Measurements from ENCODE around the gene JAZF1. TPM values are rescaled to one million over a fixed set of nuclear protein-coding genes. Genes with fewer than 3 reads are reported as not detected.

The JAZF1 gene
- total RNA-seq, 1 donor from 2014 or later = 4.7 TPM

DNA sequence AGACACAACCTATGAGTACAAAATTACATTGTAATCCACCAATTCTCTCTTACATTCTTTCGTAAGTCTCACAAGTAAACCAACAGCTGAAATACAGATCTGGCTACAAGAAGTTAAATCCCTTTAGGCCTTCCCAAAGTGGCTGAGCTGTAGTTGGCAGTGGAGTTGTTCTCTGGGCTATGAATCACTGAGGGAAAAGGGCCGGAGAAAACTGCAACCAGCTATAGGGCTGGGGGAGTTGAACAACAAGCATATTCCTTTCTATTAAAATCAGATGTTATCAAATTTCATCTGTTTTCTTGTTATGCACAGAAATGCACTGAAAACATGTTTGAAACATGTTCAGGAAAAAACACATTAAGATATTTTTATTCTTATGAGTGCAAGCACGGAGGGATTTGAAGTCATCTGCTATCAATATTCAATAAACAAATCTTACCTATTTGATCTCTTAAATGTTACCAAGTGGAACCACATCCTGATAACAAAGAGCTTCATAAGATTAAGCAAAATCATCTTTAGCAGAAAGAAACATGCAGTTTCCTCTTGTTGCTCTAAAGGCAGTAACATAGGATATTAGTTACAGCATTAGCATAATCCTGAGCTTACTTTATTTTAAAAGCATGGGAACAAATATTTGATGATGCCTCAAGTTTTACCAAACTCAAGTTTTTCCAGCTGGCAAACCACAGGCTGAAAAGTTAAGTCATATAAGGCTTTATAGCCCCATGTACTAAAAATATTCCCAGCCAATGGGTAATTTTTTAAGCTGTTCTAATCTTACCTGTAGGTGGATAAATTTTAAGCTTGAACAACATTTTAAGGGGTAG, 227.9 kb downstream of the JAZF1 start:
- intact Hi-C loops (cut with micrococcal nuclease) = no loop called here

DNA sequence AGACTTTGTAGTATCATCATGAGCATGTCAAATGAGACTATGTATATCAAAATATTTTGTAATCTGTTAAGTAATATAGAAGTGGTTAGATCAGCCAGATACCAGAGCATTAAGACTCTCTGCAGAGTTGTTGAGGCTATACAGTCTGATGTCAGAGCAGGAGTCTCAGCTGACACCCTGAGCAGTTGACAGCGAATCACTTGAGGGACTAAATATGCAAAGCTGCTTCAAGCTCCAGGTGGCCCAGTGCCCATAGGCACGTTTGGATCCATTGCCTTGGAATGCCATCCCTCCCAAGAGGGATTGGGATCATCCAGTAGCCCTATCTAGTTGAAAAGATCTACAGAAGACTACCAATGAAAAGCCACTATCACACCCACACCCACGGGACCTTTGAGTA, 230.5 kb downstream of the JAZF1 start:
- intact Hi-C loops (cut with micrococcal nuclease) = no loop called here

DNA sequence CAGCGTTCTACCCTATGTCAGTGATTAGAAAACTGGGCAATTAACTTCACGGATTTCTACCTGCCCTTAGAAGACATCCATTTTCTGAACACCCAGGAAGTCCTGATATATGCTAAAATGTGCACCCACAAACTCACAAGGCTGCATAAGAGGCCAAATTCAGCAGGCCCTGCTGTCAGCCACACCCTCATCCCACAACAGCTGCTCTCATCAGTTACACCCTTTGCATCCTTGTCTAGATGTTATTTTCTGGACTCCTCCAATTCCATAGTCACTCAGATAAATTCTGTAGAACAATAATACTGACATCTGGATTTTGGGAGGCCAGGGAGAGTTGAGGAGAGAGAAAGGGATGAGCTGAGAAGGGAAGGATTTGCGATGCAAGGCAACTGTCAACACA, 231.7 kb downstream of the JAZF1 start:
- intact Hi-C loops (cut with micrococcal nuclease) = no loop called here

DNA sequence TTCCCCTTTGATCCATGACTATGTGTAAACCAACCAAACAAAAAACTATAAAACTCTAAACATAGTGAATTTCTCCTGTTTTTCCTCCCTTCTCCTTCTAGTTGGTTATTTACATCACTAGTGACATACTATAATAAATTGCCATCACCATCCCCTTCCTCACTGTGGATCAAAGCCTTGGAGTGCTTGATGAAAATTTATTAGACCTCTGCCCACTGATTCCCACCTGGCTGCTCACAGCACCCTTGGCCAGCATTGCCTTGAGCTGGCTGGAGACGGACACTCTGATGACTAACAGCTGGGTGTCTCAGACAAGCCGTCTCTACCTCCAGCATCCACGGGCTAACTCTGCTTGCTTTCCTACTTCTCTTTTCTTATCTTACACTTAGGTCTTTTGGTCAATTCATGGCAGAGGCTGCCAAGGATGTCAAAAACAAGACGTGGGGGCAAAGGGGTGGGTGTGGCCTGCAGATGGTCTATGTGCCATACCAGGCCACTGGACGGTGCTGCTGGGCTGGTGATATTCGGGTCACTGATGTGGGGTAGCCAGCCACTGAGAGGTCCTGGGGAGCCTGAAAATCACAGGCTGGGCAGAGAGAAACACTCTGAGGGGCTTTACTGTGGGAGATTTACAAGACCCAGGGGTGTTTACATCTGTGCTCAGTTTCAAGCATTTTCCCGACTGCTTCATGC, 232.9 kb downstream of the JAZF1 start:
- intact Hi-C loops (cut with micrococcal nuclease) = no loop called here

DNA sequence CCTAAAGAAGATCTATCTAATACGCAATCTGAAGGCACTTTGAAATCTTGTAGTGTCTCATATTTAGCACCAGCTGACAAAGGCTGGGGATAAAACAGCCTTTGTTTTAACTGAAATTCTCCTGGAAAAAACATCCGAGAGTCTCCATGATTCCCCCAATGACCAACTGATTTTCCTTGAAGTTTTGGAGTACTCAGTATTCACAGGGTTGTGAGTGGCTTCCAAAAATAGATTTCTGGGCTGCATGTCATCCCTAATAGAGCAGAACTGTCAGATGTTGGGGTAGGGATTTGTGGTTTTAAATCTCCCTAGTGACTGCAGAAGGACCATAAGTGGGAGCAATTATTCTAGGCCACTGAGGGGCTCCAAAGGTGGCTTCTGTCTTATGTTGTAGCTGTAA, 234.2 kb downstream of the JAZF1 start:
- intact Hi-C loops (cut with micrococcal nuclease) = no loop called here

DNA sequence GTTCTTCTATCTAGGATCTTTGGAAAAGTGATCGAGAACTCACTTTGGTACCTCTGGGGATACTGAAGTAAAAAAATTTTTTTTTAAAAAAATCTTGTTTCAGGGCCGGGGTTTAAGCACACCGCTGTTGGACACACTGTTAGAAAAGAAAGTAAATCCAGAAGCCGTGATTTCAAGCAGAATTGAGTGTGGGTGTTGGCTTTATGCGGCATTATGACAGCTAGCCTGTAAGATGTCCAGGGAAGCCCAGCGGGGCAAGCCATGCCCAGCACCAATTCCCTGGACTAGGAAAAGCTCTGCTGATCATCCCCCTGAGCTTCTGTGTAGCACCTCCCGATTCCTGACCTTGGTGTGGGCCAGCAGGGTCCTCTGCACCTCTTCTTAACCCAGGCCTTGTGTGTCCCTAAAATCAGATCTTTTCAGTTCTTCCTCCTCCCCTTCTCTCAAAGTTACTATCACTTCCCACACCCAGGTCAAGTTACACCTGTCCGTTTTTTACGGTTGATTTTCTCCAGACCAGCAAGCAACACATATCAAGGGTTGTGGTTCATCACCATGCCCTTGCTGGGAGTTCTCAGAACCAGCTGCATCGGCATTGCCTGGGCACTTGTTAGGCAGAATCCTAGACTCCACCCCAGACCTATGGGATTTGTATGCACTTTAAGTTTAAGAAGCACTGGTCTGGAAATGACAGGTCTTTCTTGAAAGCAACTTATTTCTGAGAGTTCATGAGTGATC, 235.4 kb downstream of the JAZF1 start:
- intact Hi-C loops (cut with micrococcal nuclease) = no loop called here

DNA sequence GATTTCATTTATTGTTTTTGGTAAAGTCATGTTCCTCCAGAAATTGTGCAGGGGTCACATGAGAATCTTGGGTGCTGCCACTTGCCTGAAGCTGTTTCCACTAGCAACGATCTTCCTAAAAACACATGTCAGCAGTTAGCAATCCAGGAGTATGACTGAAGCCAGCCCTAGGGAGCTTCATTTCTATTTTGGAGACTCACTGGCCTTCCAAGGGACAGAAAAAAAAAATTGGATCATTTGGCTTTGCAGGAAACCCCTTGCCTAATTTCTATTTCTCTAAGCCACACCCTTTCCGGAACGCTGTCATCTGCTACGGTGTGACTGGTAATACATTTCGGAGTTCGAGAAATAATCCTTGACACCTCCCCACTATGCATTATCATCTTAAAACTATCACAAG, 236.0 kb downstream of the JAZF1 start:
- intact Hi-C loops (cut with micrococcal nuclease) = no loop called here

DNA sequence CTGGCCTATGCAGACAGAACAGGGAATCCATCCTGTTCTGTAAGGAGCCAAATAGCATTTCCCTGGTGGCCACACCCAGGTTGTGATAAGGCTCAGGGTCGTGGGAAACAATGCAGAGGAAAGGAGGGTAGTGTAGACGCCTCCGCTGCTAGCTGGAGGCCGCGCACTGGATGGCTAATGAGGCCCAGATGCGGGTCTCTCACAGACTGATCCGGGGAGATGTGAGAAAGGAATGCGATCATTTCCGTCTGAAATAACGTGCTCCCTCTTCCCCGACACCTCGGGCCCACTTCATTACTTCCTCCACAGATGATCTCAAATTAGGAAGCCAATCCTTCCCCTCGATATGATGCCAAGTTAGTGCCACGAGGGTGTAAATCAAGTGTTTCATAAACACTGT, 237.4 kb downstream of the JAZF1 start:
- intact Hi-C loops (cut with micrococcal nuclease) = no loop called here

DNA sequence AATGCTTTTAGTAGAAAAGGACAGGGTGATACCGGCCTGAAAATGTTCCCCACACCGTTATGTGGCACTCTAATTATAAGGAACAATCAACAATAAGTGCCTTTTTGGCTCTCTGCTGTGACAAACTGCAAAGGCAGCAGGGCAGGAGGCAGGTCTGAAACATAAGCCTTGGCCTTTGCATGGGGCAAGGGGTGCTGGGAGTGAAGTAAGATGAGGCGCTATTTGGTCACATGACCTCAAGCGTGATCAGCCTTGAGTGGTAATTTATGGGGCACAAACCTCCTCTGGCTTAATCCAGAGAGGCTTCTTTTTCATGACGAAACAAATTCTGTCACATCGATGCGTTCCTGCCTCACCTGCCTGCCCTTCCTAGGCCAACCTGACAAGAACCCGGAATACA, 237.9 kb downstream of the JAZF1 start:
- intact Hi-C loops (cut with micrococcal nuclease) = no loop called here

DNA sequence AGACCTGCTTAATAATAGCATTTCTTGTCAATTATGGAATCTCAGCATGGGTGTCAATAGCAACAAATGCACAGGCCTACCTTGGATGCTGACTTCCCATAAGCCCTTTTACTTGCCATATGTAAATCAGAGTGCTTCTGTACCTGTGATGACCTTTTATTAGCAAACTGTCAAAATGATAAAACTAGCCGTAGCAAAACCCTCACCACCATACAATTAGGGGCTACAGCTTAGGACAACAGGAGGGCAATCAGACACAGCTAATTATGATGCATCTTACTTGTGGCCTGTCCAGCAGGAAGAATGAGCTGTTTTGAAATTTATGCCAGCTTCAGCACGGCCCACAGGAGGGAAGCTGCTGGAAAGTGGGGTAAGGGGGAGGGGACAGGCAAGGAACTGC, 239.1 kb downstream of the JAZF1 start:
- intact Hi-C loops (cut with micrococcal nuclease) = no loop called here

DNA sequence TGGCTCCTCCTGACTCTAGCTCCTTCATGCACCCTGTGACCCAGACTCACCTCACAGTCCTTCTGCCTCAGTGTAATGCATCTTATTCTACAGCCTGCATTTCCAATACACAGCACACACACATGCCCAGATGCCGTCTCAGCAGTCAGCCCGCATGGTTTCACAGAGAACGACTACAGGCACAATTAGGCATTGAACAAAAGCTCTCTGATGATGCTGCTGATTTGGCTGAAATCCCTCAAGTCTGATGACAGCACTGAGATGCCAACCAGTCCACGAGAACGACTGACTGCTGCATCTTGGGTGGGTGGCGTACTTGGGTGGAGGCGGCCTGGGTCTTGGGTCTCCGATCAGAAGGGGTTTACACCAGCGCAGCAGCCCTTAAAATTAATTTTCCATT, 240.3 kb downstream of the JAZF1 start:
- intact Hi-C loops (cut with micrococcal nuclease) = no loop called here

DNA sequence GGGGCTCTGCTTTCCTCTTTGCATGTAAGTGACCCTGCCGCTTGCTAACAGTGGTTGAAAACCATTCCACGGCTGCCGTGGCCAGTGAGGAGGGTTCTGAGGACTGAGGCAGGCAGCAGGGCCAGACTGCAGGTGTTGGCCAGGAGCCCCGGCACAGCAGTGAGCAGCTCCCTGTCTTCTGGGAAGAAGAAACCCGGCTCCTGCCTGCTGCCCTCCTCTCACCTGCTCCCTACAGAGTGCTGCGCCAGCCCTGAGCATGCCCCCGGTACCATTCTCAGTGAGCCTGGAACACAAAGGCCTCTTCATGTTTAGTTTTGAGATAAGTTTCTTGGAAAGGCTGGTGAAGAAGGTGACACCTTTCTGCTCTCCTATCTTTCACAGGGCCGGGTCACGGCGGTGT, 240.7 kb downstream of the JAZF1 start:
- intact Hi-C loops (cut with micrococcal nuclease) = no loop called here

DNA sequence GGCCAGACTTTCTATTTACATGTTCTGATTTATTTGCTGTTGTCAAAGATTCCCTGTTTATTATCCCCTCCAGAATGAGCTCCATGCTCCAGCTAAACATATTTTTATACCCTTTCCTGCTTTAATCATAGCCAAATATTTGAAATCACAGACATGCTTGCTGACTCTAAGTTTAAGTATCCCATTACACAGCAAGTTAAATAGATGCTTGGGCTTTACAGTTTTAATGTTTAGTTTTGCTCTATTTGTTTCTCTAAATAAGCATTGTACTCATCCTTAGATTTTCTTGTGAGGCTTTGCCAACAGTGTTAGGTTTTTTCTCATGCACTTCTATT, 243.9 kb downstream of the JAZF1 start:
- intact Hi-C loops (cut with micrococcal nuclease) = no loop called here

DNA sequence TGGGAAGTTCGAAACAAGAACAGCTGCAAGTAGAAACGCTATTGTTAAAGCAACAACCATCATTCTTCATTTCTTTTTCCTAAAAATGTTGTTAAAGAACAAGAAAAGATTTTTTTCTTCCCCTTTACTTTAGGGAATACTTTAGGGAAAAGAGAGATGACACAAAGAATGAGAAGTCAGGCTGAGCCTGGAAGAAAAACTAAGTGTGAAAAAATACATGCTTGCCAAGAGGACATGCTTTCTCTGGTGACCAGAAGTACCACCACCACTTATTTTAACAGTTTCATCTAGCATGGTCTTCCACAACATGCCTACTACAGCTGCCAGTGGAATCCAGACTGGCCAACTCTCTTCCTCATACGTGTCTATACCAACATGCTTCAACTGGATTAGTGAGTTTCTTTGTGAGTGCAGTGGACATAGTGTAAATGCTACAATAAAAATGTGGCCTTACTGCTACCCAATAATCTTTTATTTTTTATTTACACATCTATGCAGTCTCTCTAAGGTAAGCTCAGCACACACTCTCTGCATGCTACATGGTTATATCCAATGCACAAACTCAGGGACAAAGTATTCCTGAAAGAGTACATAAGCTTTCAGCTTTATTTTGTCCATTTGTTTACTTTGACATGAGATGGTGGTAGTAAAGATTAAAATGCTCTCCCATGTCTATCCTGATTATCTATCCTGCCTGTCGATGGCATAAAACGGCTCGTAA, 244.4 kb downstream of the JAZF1 start:
- intact Hi-C loops (cut with micrococcal nuclease) = no loop called here

DNA sequence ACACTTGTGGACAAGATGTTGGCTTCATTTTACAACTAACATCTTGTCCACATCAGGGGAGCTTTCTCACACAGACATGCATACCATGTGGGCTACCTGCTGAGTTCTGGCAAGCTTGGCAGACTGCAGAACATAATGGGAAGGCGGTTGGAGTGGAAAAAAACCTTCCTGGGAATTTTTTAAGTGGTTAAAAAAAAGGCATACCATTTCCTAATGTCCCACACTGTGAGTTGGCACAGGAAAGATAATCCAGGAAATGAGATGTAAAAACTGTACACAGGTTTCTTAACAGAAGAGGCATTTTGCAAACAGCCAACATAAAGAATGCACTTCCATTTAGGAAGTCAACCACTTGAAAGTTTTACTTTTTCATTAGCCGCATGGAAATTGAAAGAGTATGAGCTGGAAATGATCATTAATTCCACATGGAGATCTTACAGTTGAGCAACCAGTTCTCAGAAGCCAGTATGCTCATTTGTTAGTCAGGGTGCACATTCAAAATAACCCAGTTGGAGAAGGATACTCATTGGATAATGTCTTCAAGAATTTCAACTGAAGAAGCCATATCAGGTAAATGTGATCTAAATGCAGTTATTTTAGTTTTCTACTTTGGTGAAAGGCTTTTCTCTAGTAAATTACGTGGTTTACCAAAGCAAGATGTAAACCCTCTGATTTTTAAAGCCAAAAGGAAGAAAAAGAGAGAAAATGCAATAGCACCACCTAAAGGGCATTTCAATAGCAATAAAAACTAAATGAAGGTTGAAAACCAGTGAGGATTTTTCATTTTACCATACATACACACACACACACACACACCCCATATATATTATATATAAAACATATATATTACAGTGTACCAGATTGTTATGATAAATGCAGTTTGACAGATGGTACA, 246.7 kb downstream of the JAZF1 start:
- intact Hi-C loops (cut with micrococcal nuclease) = no loop called here

DNA sequence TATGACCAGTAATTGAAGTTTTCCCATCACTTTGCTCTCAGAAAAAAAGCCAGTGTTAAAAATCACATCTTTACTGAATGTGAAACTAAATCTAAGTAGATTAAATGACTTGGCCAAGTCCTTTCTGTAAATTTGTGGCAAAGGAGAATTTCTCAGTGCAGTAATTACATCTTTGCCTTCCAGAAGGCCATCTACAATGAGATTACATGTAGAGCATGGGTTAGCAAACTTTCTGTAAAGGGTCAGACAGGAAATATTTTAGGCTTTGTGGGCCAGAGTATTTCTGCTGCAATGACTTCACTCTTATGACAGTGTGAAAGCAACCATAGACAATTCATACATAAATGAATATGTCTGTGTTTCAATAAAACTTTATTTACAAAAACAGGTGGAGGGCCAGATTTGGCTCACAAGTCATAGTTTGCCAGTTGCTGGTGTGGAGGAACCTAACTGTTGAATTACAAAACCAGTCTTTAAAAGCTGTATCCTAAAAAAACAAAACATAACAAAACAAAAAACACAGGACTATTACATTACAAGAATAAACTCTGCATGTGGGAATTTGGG, 249.6 kb downstream of the JAZF1 start:
- intact Hi-C loops (cut with micrococcal nuclease) = no loop called here

DNA sequence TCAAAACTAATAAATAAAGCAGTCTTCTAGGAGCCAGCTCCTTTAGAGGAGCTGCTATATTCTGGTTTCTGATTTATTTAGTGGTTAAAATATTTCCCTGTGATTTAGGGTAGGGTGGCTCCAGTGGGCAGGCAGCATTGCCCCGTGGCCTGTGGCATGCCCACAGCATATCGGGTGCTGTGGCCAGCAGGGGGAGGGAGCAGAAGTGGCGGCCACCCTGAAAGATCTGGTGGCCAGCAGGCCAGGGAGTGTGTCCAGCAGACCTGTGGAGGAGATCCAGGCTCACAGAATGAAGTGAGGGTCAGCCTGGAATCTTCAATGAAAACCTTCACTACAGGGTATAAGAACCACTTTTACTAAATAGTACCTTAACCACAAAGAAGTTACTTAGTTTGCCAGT, 251.5 kb downstream of the JAZF1 start:
- intact Hi-C loops (cut with micrococcal nuclease) = no loop called here

DNA sequence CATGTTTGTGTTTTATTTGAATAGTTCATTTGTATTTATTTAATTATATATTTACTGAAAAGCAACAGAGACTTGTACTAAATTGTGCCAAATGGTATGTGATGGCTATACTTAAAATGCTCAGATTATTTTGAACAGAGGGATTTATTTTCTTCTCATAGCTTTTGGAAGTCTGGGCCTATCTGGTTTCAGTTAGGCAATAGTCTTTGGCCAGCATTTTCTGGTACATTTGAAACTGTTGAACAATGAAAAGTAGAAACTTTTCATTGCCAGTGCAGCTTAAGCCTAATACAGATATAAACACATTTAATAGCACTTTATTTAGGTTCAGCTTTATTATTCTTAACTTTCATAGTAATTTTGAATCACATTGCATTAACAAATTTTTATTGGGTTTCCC, 252.6 kb downstream of the JAZF1 start:
- intact Hi-C loops (cut with micrococcal nuclease) = no loop called here

DNA sequence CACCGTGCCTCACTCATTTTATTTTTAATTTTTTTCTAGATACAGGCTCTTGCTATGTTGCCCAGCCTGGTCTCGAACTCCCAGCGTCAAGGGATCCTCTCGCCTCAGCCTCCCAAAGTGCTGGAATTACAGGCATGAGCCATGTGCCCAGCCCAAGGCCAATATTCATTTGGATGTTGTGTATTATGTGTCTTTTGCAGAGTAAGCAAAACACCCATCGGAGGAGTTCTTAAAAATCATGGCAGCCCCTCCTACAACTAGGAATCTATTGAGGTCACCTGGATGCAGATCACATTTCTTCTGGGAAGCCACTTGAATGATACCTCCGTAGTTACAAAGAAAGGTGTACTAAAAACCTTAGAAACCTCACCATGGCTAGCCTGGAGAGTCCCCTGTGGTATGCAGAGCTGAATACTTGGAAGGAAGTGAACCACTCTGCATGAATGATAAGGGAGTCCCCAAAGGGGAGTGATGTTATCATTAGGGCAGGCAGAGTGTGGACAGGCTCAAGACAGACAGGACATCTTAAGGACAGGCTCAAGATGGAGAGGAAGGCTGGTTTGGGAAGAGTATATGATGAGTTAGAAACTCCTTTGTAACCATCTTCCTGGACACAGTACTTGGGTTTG, 254.9 kb downstream of the JAZF1 start:
- intact Hi-C loops (cut with micrococcal nuclease) = no loop called here

DNA sequence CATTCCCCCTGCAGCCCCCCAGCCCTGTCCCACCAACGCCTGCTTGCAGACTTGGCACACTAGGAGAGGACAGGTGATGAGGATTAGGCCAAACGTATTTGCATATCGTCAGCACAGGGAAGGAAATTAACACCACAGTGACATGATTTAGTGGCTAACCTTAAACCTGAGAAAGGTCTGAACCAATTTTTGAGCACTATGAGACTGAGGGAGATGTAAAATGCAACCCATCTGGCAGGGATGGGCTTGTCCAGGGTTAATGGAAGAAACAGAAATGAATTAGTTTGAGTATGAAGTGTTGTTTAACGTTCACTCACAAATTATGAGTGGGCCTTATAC, 257.0 kb downstream of the JAZF1 start:
- intact Hi-C loops (cut with micrococcal nuclease) = loop anchor here (5.0 kb wide), 1 partner anchor 346 kb away; no protein-coding TSS in a partner anchor

Data from T-helper 1 cell treated with Interleukin-12 subunit alpha and Interleukin-12 subunit beta and Interleukin-4 antibody, amounts not matched to agents 30 ng/mL and 1 ng/mL, for 36 hours (primary cell).